ENCODE data around the gene ATRAID. TPM values are rescaled to one million over a fixed set of nuclear protein-coding genes. Genes with fewer than 3 reads are reported as not detected.

Gene ATRAID
- total RNA-seq, 1 experiment from 2014 or later = 97.2 TPM

DNA sequence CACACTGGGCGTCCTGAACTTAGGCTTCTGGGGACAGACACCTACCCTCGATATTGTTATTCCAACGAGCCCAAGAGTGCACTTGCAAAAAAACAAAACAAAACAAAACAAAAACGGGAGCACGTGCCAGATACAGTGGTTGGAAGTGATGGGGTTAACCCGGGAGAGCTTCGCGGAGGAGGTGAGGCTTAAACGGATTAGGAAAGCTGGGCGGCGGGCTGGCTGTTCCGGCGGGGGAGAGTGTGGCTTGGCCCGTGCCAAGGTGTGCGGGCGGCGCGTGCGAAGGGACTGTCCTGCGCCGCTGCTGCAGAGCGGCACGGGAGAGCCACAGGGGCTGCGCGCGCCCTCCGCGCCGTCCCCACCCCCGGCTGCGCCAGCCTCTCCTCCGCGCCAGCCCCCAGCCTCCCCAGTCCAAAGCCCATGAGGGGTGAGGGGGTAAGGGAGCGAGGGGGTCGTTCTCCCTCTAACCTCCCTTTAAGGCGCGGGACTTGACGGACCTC is 52.5 kb downstream of the ATRAID start:
- ChIA-PET CTCF (interaction anchor here (0.9 to 7.7 kb wide), 11 partner anchors 9 to 130 kb away, joined by 3 to 124 read pairs (median 8); partner anchors contain the start of genes DNAJC5G, PREB and TRIM54), POLR2A (interaction anchor here (1.9 kb wide), 1 partner anchor 93 kb away, joined by 4 read pairs; the partner anchor contains the start of gene GTF3C2)
- no peaks in the 10 kb centered on the region for H3K36me3 Mint-ChIP-seq
- peak overlapping the region; percentile 93 for H3K4me3 Mint-ChIP-seq
- ATAC-seq = peak; percentile 25
- peaks cover 27% of the 10 kb centered on the region for H3K27me3 Mint-ChIP-seq (ENCODE audit: low read depth)
- no peaks in the 10 kb centered on the region for H3K9me3 Mint-ChIP-seq
- H3K27ac Mint-ChIP-seq = no peak overlapping the region
- DNase-seq (ENCODE audit: low spot score) = peak; percentile 45
- peaks cover 26% of the 10 kb centered on the region for H3K4me1 Mint-ChIP-seq
- TF ChIP-seq TEAD4 (CRISPR knock-in tag; IDR thresholded peaks at IDR 0.05) = no peak
- peak; percentile 74 for TF ChIP-seq FOXP1 (CRISPR knock-in tag; IDR thresholded peaks at IDR 0.05; ENCODE audit: borderline replicate concordance)
- TF ChIP-seq, protein P1, sequence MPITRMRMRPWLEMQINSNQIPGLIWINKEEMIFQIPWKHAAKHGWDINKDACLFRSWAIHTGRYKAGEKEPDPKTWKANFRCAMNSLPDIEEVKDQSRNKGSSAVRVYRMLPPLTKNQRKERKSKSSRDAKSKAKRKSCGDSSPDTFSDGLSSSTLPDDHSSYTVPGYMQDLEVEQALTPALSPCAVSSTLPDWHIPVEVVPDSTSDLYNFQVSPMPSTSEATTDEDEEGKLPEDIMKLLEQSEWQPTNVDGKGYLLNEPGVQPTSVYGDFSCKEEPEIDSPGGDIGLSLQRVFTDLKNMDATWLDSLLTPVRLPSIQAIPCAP (CRISPR knock-in tag; IDR thresholded peaks at IDR 0.05) = peak; percentile 67; the same call in 1 of the 2 replicates
- TF ChIP-seq, protein P2, sequence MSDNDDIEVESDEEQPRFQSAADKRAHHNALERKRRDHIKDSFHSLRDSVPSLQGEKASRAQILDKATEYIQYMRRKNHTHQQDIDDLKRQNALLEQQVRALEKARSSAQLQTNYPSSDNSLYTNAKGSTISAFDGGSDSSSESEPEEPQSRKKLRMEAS (CRISPR knock-in tag; IDR thresholded peaks at IDR 0.05) = peak; percentile 81
- no peak for TF ChIP-seq GTF2I (CRISPR knock-in tag; conservative IDR thresholded peaks at IDR 0.05)
- TF ChIP-seq, protein P3, sequence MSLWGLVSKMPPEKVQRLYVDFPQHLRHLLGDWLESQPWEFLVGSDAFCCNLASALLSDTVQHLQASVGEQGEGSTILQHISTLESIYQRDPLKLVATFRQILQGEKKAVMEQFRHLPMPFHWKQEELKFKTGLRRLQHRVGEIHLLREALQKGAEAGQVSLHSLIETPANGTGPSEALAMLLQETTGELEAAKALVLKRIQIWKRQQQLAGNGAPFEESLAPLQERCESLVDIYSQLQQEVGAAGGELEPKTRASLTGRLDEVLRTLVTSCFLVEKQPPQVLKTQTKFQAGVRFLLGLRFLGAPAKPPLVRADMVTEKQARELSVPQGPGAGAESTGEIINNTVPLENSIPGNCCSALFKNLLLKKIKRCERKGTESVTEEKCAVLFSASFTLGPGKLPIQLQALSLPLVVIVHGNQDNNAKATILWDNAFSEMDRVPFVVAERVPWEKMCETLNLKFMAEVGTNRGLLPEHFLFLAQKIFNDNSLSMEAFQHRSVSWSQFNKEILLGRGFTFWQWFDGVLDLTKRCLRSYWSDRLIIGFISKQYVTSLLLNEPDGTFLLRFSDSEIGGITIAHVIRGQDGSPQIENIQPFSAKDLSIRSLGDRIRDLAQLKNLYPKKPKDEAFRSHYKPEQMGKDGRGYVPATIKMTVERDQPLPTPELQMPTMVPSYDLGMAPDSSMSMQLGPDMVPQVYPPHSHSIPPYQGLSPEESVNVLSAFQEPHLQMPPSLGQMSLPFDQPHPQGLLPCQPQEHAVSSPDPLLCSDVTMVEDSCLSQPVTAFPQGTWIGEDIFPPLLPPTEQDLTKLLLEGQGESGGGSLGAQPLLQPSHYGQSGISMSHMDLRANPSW (CRISPR knock-in tag; conservative IDR thresholded peaks at IDR 0.05; ENCODE audit: low read depth) = no peak
- peak; percentile 54; the same call in 1 of the 2 replicates for TF ChIP-seq ZBTB21 (CRISPR knock-in tag; IDR thresholded peaks at IDR 0.05; ENCODE audit: borderline replicate concordance)
- TF ChIP-seq, protein P4, sequence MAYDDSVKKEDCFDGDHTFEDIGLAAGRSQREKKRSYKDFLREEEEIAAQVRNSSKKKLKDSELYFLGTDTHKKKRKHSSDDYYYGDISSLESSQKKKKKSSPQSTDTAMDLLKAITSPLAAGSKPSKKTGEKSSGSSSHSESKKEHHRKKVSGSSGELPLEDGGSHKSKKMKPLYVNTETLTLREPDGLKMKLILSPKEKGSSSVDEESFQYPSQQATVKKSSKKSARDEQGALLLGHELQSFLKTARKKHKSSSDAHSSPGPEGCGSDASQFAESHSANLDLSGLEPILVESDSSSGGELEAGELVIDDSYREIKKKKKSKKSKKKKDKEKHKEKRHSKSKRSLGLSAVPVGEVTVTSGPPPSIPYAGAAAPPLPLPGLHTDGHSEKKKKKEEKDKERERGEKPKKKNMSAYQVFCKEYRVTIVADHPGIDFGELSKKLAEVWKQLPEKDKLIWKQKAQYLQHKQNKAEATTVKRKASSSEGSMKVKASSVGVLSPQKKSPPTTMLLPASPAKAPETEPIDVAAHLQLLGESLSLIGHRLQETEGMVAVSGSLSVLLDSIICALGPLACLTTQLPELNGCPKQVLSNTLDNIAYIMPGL (CRISPR knock-in tag; IDR thresholded peaks at IDR 0.05) = no peak
- peak; percentile 67; the same call in 1 of the 2 replicates for TF ChIP-seq TP53 (CRISPR knock-in tag; IDR thresholded peaks at IDR 0.05)
- TF ChIP-seq JUN (CRISPR knock-in tag; IDR thresholded peaks at IDR 0.05) = 0 out of 2 replicates have a peak, but pooled peaks have one; percentile 43
- TF ChIP-seq, protein P5, sequence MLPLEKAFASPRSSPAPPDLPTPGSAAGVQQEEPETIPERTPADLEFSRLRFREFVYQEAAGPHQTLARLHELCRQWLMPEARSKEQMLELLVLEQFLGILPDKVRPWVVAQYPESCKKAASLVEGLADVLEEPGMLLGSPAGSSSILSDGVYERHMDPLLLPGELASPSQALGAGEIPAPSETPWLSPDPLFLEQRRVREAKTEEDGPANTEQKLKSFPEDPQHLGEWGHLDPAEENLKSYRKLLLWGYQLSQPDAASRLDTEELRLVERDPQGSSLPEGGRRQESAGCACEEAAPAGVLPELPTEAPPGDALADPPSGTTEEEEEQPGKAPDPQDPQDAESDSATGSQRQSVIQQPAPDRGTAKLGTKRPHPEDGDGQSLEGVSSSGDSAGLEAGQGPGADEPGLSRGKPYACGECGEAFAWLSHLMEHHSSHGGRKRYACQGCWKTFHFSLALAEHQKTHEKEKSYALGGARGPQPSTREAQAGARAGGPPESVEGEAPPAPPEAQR (CRISPR knock-in tag; IDR thresholded peaks at IDR 0.05) = no peak
- TF ChIP-seq, protein P6, sequence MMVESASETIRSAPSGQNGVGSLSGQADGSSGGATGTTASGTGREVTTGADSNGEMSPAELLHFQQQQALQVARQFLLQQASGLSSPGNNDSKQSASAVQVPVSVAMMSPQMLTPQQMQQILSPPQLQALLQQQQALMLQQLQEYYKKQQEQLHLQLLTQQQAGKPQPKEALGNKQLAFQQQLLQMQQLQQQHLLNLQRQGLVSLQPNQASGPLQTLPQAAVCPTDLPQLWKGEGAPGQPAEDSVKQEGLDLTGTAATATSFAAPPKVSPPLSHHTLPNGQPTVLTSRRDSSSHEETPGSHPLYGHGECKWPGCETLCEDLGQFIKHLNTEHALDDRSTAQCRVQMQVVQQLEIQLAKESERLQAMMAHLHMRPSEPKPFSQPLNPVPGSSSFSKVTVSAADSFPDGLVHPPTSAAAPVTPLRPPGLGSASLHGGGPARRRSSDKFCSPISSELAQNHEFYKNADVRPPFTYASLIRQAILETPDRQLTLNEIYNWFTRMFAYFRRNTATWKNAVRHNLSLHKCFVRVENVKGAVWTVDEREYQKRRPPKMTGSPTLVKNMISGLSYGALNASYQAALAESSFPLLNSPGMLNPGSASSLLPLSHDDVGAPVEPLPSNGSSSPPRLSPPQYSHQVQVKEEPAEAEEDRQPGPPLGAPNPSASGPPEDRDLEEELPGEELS (CRISPR knock-in tag; IDR thresholded peaks at IDR 0.05) = peak; percentile 80
- TF ChIP-seq ZNF317 (CRISPR knock-in tag; IDR thresholded peaks at IDR 0.05; ENCODE audit: borderline replicate concordance, low read depth) = no peak
- TF ChIP-seq, protein P7, sequence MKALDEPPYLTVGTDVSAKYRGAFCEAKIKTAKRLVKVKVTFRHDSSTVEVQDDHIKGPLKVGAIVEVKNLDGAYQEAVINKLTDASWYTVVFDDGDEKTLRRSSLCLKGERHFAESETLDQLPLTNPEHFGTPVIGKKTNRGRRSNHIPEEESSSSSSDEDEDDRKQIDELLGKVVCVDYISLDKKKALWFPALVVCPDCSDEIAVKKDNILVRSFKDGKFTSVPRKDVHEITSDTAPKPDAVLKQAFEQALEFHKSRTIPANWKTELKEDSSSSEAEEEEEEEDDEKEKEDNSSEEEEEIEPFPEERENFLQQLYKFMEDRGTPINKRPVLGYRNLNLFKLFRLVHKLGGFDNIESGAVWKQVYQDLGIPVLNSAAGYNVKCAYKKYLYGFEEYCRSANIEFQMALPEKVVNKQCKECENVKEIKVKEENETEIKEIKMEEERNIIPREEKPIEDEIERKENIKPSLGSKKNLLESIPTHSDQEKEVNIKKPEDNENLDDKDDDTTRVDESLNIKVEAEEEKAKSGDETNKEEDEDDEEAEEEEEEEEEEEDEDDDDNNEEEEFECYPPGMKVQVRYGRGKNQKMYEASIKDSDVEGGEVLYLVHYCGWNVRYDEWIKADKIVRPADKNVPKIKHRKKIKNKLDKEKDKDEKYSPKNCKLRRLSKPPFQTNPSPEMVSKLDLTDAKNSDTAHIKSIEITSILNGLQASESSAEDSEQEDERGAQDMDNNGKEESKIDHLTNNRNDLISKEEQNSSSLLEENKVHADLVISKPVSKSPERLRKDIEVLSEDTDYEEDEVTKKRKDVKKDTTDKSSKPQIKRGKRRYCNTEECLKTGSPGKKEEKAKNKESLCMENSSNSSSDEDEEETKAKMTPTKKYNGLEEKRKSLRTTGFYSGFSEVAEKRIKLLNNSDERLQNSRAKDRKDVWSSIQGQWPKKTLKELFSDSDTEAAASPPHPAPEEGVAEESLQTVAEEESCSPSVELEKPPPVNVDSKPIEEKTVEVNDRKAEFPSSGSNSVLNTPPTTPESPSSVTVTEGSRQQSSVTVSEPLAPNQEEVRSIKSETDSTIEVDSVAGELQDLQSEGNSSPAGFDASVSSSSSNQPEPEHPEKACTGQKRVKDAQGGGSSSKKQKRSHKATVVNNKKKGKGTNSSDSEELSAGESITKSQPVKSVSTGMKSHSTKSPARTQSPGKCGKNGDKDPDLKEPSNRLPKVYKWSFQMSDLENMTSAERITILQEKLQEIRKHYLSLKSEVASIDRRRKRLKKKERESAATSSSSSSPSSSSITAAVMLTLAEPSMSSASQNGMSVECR (CRISPR knock-in tag; IDR thresholded peaks at IDR 0.05; ENCODE audit: borderline replicate concordance) = 0 out of 2 replicates have a peak, but pooled peaks have one; percentile 26
- no peak for TF ChIP-seq HMGA2 (CRISPR knock-in tag; IDR thresholded peaks at IDR 0.05)
- TF ChIP-seq ZNF219 (CRISPR knock-in tag; IDR thresholded peaks at IDR 0.05; ENCODE audit: borderline replicate concordance) = no peak
- no peak for TF ChIP-seq IRF2 (CRISPR knock-in tag; IDR thresholded peaks at IDR 0.05; ENCODE audit: borderline replicate concordance, low read depth)
- TF ChIP-seq RORB (CRISPR knock-in tag; IDR thresholded peaks at IDR 0.05) = no peak
- 0 out of 2 replicates have a peak, but pooled peaks have one; percentile 17 for TF ChIP-seq ETV6 (CRISPR knock-in tag; IDR thresholded peaks at IDR 0.05)
- TF ChIP-seq, protein P8, sequence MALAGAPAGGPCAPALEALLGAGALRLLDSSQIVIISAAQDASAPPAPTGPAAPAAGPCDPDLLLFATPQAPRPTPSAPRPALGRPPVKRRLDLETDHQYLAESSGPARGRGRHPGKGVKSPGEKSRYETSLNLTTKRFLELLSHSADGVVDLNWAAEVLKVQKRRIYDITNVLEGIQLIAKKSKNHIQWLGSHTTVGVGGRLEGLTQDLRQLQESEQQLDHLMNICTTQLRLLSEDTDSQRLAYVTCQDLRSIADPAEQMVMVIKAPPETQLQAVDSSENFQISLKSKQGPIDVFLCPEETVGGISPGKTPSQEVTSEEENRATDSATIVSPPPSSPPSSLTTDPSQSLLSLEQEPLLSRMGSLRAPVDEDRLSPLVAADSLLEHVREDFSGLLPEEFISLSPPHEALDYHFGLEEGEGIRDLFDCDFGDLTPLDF (CRISPR knock-in tag; IDR thresholded peaks at IDR 0.05) = 0 out of 2 replicates have a peak, but pooled peaks have one; percentile 36
- TF ChIP-seq, protein P9, sequence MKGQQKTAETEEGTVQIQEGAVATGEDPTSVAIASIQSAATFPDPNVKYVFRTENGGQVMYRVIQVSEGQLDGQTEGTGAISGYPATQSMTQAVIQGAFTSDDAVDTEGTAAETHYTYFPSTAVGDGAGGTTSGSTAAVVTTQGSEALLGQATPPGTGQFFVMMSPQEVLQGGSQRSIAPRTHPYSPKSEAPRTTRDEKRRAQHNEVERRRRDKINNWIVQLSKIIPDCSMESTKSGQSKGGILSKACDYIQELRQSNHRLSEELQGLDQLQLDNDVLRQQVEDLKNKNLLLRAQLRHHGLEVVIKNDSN (CRISPR knock-in tag; IDR thresholded peaks at IDR 0.05) = 0 out of 2 replicates have a peak, but pooled peaks have one; percentile 24
